NT2/D1 (cell line): ENCODE data around the gene WDR27.
"Not testable (repeated sequence)": the region's sequence is repeated elsewhere in the genome, so short reads cannot be mapped to it uniquely, and the experiment has no call there.

Experiments
- DNase-seq: peaks from one replicate; pipeline ENCODE4 v3.0.0-alpha.2; 2011; ENCODE audit warnings: low read depth, low spot score
- H3K27me3 ChIP-seq: 2 replicates; pipeline ENCODE4 v1.6.0; 2011; ENCODE audit warnings: mild to moderate bottlenecking; ENCODE audit not compliant: insufficient read length, insufficient read depth
- H3K36me3 ChIP-seq: 2 replicates; pipeline ENCODE4 v1.6.1; 2011; ENCODE audit warnings: mild to moderate bottlenecking, low read length, mixed read lengths; ENCODE audit not compliant: insufficient read depth, insufficient read length
- H3K4me1 ChIP-seq: 2 replicates; pipeline ENCODE4 v1.5.1; 2011; ENCODE audit not compliant: insufficient read depth, insufficient read length
- H3K4me3 ChIP-seq: 2 replicates; pipeline ENCODE4 v1.5.1; 2011; ENCODE audit warnings: low read depth; ENCODE audit not compliant: insufficient read length
- H3K9ac ChIP-seq: 2 replicates; pipeline ENCODE4 v1.6.0; 2011; ENCODE audit warnings: low read depth; ENCODE audit not compliant: insufficient read length
- H3K9me3 ChIP-seq: 2 replicates; pipeline ENCODE4 v1.5.1; 2011; ENCODE audit warnings: mild to moderate bottlenecking, low read length; ENCODE audit not compliant: insufficient read depth
- SUZ12 ChIP-seq: IDR thresholded peaks from 2 replicates; pipeline ENCODE4 v1.6.1; 2011; ENCODE audit not compliant: insufficient read length, insufficient read depth; ENCODE audit errors: extremely low read depth
- YY1 ChIP-seq: IDR thresholded peaks from 2 replicates; pipeline ENCODE4 v1.6.1; 2011; ENCODE audit not compliant: insufficient read length, insufficient read depth
- ZNF274 ChIP-seq: IDR thresholded peaks from 2 replicates; pipeline ENCODE4 v1.6.1; 2011; ENCODE audit warnings: mild to moderate bottlenecking, low read depth, low read length

The WDR27 gene

DNA sequence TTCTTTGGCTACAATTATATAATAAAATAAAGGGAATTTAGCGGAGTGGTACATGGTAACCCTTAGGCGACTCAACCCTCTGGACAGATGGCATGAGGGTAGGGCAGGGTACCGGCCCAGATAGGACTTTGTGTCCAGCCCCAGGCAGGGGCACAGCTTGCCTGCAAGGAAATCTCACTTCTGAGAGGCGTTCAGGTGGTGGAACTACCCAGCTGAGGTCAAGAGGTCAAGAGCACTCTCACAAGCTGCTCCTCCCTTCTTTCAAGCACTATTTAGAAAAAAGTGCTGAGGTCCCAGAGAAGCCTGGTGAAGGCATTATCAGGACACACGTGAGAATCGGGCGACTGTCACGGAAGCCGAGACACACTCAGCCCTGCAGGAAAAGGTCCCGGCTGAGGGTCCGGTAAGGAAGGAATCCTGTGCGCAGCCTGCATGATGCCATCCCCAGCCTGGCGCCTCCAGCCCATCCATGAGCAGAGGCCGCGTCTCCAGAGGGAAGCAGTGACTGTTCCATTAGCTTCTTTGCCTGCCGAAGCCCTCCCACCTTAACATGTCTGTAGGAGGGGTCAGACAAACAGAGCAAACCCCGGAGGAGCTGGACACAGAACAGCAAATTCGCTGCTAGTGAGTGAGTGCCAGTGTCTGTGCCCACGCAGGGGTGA lies 54.8 kb downstream of the WDR27 start:
- H3K36me3 ChIP-seq, result peaks cover 16% of the 10 kb centered on the region
- TF ChIP-seq SUZ12 (no peak), YY1 (no peak), ZNF274 (no peak)
- no peaks in the 10 kb centered on the region for H3K4me1 ChIP-seq
- no peaks in the 10 kb centered on the region for H3K27me3 ChIP-seq
- no peaks in the 10 kb centered on the region for H3K9me3 ChIP-seq
- H3K9ac ChIP-seq, result no peak overlapping the region
- H3K4me3 ChIP-seq, result no peak overlapping the region
- no peak for DNase-seq

DNA sequence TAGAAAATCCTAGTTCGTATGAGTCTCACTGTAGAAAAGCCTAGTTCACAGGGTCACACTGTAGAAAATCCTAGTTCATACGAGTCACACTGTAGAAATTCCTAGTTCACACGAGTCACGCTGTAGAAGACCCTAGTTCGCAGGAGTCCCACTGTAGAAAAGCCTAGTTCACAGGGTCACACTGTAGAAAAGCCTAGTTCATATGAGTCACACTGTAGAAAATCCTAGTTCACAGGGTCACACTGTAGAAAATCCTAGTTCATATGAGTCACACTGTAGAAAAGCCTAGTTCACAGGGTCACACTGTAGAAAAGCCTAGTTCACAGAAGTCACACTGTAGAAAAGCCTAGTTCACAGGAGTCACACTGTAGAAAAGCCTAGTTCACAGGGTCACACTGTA lies 56.4 kb downstream of the WDR27 start:
- not testable (repeated sequence) for H3K27me3 ChIP-seq, H3K9me3 ChIP-seq, H3K9ac ChIP-seq, DNase-seq, H3K4me3 ChIP-seq, H3K4me1 ChIP-seq
- peaks cover 18% of the 10 kb centered on the region for H3K36me3 ChIP-seq

DNA sequence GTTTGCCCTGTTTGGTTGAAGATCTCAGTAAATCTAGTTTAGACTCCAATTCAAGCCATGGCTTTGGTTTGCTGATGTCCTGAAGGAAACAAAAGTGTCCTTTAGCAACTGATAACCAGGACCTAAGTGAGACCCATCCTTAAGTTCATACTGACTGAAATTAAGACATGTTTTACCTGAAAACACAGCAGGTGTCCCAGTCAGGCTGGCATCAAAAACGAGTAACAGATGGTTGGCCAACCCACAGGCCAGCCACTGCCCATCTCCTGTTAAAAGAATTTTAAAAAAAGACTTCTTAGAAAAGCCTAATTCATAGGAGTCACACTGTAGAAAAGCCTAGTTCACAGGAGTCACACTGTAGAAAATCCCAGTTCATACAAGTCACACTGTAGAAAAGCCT lies 58.3 kb downstream of the WDR27 start:
- no peaks in the 10 kb centered on the region for H3K4me1 ChIP-seq
- H3K4me3 ChIP-seq, result no peak overlapping the region
- no peak for DNase-seq
- peaks cover 23% of the 10 kb centered on the region for H3K36me3 ChIP-seq
- H3K9me3 ChIP-seq, result no peaks in the 10 kb centered on the region
- no peaks in the 10 kb centered on the region for H3K27me3 ChIP-seq
- no peak overlapping the region for H3K9ac ChIP-seq
- TF ChIP-seq YY1, result no peak
- no peak for TF ChIP-seq SUZ12
- TF ChIP-seq ZNF274, result no peak

DNA sequence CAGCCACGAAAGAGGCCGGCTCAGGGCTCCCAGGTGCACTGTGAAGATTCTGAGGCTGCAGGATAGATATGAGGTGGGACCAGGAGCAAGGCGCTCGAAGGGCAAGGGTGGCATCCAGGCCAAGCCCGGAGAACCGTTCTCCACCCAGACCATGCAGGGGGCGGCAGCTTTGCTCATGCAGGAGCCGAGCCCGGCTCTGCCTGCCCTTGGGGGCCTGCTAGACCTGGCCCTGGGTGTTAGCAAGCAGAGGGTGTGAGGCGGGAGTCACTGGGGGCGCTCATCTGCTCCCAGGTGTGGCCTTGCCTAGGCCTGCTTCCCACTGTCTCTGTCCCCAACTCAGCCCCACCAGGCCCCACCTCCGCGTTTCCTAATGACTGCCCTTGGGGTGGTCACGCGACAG lies 59.4 kb downstream of the WDR27 start:
- Histone ChIP-seq H3K4me1 (no peaks in the 10 kb centered on the region), H3K4me3 (no peak overlapping the region)
- no peak for DNase-seq

DNA sequence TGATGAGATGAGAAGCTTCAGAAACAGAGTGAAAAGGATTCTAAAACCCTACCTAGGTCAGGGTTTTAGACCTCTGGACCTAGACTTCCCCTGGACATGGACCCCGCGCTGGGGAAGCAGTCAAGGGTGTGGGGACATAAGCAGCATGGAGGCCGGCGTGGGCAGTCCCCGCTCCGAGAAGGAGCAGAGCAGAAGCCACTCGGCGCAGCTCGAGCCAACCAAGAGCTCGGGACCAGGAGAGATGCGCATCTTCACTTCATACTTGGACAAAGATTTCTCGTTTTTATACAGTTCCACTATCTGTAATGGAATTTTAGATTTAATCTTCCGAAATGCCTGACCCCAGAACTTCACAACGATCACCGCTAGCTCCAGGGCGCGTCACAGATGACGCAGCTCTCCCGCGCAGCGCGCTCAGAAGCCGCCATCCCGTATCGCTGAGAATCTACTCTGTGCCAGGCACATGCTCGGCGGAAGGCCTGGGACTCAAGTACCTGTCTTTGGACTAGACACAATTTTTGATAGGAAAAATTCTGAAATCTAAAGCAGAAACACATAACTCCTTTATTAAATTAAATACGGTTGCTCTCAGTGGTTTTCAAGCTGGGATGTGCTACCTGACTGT lies 60.3 kb downstream of the WDR27 start:
- Histone ChIP-seq H3K27me3 (no peaks in the 10 kb centered on the region), H3K9me3 (no peaks in the 10 kb centered on the region), H3K9ac (no peak overlapping the region), H3K36me3 (peaks cover 27% of the 10 kb centered on the region), H3K4me1 (no peaks in the 10 kb centered on the region), H3K4me3 (no peak overlapping the region)
- TF ChIP-seq SUZ12, result no peak
- TF ChIP-seq ZNF274, result no peak
- DNase-seq, result no peak

More for the DNA sequence above, 59.4 kb downstream of the WDR27 start:
- no peaks in the 10 kb centered on the region for H3K9me3 ChIP-seq
- peaks cover 26% of the 10 kb centered on the region for H3K36me3 ChIP-seq
- no peak overlapping the region for H3K9ac ChIP-seq
- TF ChIP-seq YY1, result no peak
- no peak for TF ChIP-seq ZNF274
- TF ChIP-seq SUZ12, result no peak
- H3K27me3 ChIP-seq, result no peaks in the 10 kb centered on the region

DNA sequence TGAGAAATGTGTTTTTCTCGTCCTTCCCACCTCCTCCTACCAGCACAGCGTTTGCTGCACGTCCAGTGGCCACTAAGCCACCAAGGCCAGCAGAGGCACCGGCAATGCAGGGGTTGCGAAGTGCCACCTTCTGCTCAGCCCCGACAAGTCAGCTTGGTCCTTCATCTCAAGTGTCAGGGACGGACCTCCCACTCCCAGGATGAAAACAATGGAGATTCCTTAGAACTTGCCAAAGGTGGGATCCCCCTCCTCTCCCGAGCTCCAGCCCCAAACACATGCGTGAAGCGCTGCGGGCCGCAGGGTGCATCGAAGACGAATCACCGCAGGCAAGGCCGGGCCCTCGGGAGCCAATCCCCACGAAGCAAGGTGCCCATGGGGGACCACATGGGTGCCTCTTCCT lies 60.8 kb downstream of the WDR27 start:
- H3K4me1 ChIP-seq, result no peaks in the 10 kb centered on the region
- H3K4me3 ChIP-seq, result no peak overlapping the region
- H3K9ac ChIP-seq, result no peak overlapping the region
- no peak for TF ChIP-seq YY1
- TF ChIP-seq ZNF274, result no peak
- H3K36me3 ChIP-seq, result peaks cover 27% of the 10 kb centered on the region
- H3K27me3 ChIP-seq, result no peaks in the 10 kb centered on the region
- no peaks in the 10 kb centered on the region for H3K9me3 ChIP-seq
- DNase-seq, result no peak

DNA sequence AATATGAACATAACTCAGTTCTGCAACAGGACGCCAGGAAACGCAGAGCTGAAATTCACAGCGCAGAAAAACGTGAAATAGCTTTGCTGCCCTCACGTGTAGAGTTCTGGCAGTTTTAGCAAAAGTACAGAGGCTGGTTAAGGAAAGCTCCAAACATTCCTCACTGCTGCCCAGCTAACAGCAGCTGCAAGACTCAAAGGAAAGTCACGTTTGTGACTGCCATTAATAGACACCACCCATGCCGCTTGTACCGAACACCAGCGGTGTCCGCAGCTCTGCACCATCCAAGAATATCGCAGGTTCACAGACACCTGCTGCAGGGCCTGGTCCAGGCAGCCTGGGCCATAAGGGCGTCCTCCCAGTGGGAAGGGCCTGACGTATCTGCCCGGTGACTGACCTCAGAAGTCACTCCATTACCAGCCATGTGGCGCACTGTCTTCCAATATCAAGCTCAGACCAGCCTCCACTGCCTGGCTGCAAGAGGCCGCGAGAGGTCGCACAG lies 61.4 kb downstream of the WDR27 start:
- Histone ChIP-seq H3K36me3 (peaks cover 27% of the 10 kb centered on the region), H3K4me1 (no peaks in the 10 kb centered on the region), H3K4me3 (no peak overlapping the region), H3K9me3 (no peaks in the 10 kb centered on the region), H3K9ac (no peak overlapping the region), H3K27me3 (no peaks in the 10 kb centered on the region)
- no peak for TF ChIP-seq SUZ12
- TF ChIP-seq YY1, result no peak
- TF ChIP-seq ZNF274, result no peak
- no peak for DNase-seq
